Hepatocyte (in vitro differentiated cells): ENCODE data around the gene SLC39A11. TPM values are rescaled to one million over a fixed set of nuclear protein-coding genes. Genes with fewer than 3 reads are reported as not detected.

Experiments
- DNase-seq: peaks from one replicate; pipeline ENCODE4 v3.0.0-alpha.2; 2016; ENCODE audit warnings: low spot score
- H2AFZ ChIP-seq: fragments of 200-600 bp; sonication (generic); 2 replicates; pipeline ENCODE4 v1.6.0; 2016; ENCODE audit warnings: antibody characterized with exemption, mild to moderate bottlenecking
- H3K27ac ChIP-seq: fragments of 200-600 bp; sonication (generic); 2 replicates; pipeline ENCODE4 v1.5.1; 2016; ENCODE audit warnings: mild to moderate bottlenecking
- H3K27me3 ChIP-seq: fragments of 200-600 bp; sonication (generic); 2 replicates; pipeline ENCODE4 v1.6.1; 2016
- H3K36me3 ChIP-seq: fragments of 200-600 bp; sonication (generic); replicated peaks from 2 replicates; pipeline ENCODE4 v1.5.1; 2016; ENCODE audit warnings: low read depth; ENCODE audit not compliant: insufficient read depth
- H3K4me1 ChIP-seq: fragments of 200-600 bp; sonication (generic); 2 replicates; pipeline ENCODE4 v1.5.1; 2016; ENCODE audit warnings: mild to moderate bottlenecking, moderate library complexity; ENCODE audit not compliant: insufficient read depth
- H3K4me2 ChIP-seq: fragments of 200-600 bp; sonication (generic); 2 replicates; pipeline ENCODE4 v1.6.0; 2016
- H3K4me3 ChIP-seq: fragments of 200-600 bp; sonication (generic); 2 replicates; pipeline ENCODE4 v1.5.1; 2016; ENCODE audit warnings: mild to moderate bottlenecking
- H3K79me2 ChIP-seq: fragments of 200-600 bp; sonication (generic); 2 replicates; pipeline ENCODE4 v1.6.0; 2017; ENCODE audit warnings: mild to moderate bottlenecking
- H3K9me2 ChIP-seq: fragments of 200-600 bp; sonication (generic); replicated peaks from 2 replicates; pipeline ENCODE4 v1.6.0; 2017; ENCODE audit warnings: mild to moderate bottlenecking; ENCODE audit not compliant: insufficient read depth
- H3K9me3 ChIP-seq: fragments of 200-600 bp; sonication (generic); 2 replicates; pipeline ENCODE4 v1.5.1; 2016; ENCODE audit warnings: low read depth, mild to moderate bottlenecking
- H4K20me1 ChIP-seq: fragments of 200-600 bp; sonication (generic); 2 replicates; pipeline ENCODE4 v1.6.0; 2016; ENCODE audit warnings: mild to moderate bottlenecking; ENCODE audit not compliant: insufficient read depth, poor library complexity, severe bottlenecking
- EZH2 ChIP-seq: fragments of 200-600 bp; sonication (generic); IDR thresholded peaks from 2 replicates; pipeline ENCODE4 v1.6.1; 2016; ENCODE audit warnings: antibody characterized with exemption, mild to moderate bottlenecking, borderline replicate concordance
- EZH2phosphoT487 ChIP-seq: fragments of 200-600 bp; sonication (generic); IDR thresholded peaks from one replicate; pipeline ENCODE4 v1.6.1; 2018; ENCODE audit warnings: antibody characterized with exemption, mild to moderate bottlenecking, low read depth, moderate library complexity; ENCODE audit not compliant: unreplicated experiment, severe bottlenecking
- WGBS: methylation state at CpG from one replicate; pipeline ENCODE4 v1.1.6; 2016; ENCODE audit warnings: low lambda C conversion rate; ENCODE audit errors: missing lambda C conversion rate; 5-methylcytosine and 5-hydroxymethylcytosine counted together
- polyA plus RNA-seq: library from polyadenylated mRNA; unstranded; fragments of >200 nt; fragmentation: Nextera tagmentation; extraction: Ambion mirVana; gene quantifications from 2 replicates; pipeline ENCODE4 v1.2.1, GENCODE V29; 2016
- total RNA-seq: library from RNA; depleted of rRNA; stranded (reverse); fragments of >200 nt; gene quantifications from 2 replicates; pipeline ENCODE4 v1.2.3, GENCODE V29; 2014
- TF ChIP-seq, protein P1 (sequence below): fragments of 200-600 bp; sonication (generic); IDR thresholded peaks from 2 replicates; pipeline ENCODE4 v1.5.1; 2016; ENCODE audit warnings: antibody characterized with exemption, mild to moderate bottlenecking; ENCODE audit not compliant: poor library complexity

The SLC39A11 gene
- total and polyA plus RNA-seq, 2 experiments from 2014 or later: 37.7 to 39.1 TPM

DNA sequence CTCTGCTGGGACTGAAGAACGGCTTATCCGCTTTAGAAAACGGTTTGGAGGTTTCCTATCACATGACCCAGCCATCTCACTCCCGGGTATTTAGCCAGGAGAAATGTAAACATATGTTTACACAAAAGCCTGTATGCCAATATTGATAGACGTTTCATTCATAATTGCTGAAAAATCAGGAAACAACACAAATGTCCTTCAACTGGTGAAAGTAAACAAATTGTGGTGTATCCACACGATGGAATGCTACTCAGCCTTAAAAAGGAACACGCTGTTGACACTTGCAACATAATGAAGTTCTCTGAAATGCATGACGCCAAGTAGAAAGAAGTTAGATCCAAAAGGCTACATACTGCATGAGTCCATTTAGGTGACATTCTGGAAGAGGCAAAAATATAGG lies 157.6 kb downstream of the SLC39A11 start:
- no peaks in the 10 kb centered on the region for H3K79me2 ChIP-seq
- TF ChIP-seq, protein P1, sequence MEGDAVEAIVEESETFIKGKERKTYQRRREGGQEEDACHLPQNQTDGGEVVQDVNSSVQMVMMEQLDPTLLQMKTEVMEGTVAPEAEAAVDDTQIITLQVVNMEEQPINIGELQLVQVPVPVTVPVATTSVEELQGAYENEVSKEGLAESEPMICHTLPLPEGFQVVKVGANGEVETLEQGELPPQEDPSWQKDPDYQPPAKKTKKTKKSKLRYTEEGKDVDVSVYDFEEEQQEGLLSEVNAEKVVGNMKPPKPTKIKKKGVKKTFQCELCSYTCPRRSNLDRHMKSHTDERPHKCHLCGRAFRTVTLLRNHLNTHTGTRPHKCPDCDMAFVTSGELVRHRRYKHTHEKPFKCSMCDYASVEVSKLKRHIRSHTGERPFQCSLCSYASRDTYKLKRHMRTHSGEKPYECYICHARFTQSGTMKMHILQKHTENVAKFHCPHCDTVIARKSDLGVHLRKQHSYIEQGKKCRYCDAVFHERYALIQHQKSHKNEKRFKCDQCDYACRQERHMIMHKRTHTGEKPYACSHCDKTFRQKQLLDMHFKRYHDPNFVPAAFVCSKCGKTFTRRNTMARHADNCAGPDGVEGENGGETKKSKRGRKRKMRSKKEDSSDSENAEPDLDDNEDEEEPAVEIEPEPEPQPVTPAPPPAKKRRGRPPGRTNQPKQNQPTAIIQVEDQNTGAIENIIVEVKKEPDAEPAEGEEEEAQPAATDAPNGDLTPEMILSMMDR: no peak
- no peak for TF ChIP-seq EZH2
- TF ChIP-seq EZH2phosphoT487: no peak
- H3K4me3 ChIP-seq: no peak overlapping the region
- no peak overlapping the region for H2AFZ ChIP-seq
- no peak overlapping the region for H3K27ac ChIP-seq
- H3K27me3 ChIP-seq: no peaks in the 10 kb centered on the region
- DNase-seq: no peak
- H3K4me2 ChIP-seq: no peak overlapping the region
- no peaks in the 10 kb centered on the region for H3K9me2 ChIP-seq
- 89% methylated on average over 8 of the region's 8 CpGs for WGBS
- H3K36me3 ChIP-seq: no peaks in the 10 kb centered on the region
- H3K9me3 ChIP-seq: no peaks in the 10 kb centered on the region
- no peaks in the 10 kb centered on the region for H3K4me1 ChIP-seq
- H4K20me1 ChIP-seq: no peaks in the 10 kb centered on the region

DNA sequence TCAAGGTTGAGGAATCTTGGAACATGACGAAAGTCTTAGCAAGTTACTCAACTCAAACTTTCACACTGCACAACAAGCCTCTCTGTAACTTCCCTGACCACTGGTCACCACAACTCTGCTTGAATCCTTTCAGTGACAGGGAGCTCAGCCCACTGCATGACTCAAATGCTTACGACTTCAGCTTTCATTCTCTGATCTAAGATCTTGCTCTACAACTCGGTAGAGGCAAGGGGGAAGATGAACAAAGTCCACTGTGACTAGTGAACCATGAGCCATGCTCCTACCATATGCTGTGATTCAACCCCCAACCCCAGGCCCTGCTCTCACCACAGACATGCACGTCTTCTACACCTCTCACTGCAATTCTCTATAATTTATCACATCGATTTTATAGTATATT lies 160.9 kb downstream of the SLC39A11 start:
- 73% methylated on average over 5 of the region's 5 CpGs for WGBS
- H3K27ac ChIP-seq: no peak overlapping the region

GRCh38 chr17:72931163-72931562 lies 161.3 kb downstream of the SLC39A11 start:
- peaks cover 7% of the 10 kb centered on the region for H3K4me1 ChIP-seq
- H3K9me3 ChIP-seq: no peaks in the 10 kb centered on the region
- H4K20me1 ChIP-seq: no peaks in the 10 kb centered on the region
- H3K4me2 ChIP-seq: no peak overlapping the region
- no peak overlapping the region for H3K4me3 ChIP-seq
- H3K9me2 ChIP-seq: no peaks in the 10 kb centered on the region
- no peak for DNase-seq
- no peaks in the 10 kb centered on the region for H3K79me2 ChIP-seq
- no peak overlapping the region for H2AFZ ChIP-seq
- TF ChIP-seq EZH2: no peak
- TF ChIP-seq, protein P1: no peak
- TF ChIP-seq EZH2phosphoT487: no peak
- WGBS: 83% methylated on average over 9 of the region's 9 CpGs
- no peaks in the 10 kb centered on the region for H3K27me3 ChIP-seq
- no peak overlapping the region for H3K27ac ChIP-seq
- H3K36me3 ChIP-seq: no peaks in the 10 kb centered on the region

More for the DNA sequence above, 160.9 kb downstream of the SLC39A11 start:
- Histone ChIP-seq H3K36me3 (no peaks in the 10 kb centered on the region), H3K79me2 (no peaks in the 10 kb centered on the region), H3K27me3 (no peaks in the 10 kb centered on the region), H3K9me3 (no peaks in the 10 kb centered on the region), H3K4me2 (no peak overlapping the region), H3K9me2 (no peaks in the 10 kb centered on the region), H4K20me1 (no peaks in the 10 kb centered on the region), H2AFZ (no peak overlapping the region), H3K4me3 (no peak overlapping the region), H3K4me1 (peaks cover 7% of the 10 kb centered on the region)
- peak; percentile 40 for DNase-seq
- TF ChIP-seq EZH2 (no peak), EZH2phosphoT487 (no peak)
- TF ChIP-seq, protein P1: no peak

DNA sequence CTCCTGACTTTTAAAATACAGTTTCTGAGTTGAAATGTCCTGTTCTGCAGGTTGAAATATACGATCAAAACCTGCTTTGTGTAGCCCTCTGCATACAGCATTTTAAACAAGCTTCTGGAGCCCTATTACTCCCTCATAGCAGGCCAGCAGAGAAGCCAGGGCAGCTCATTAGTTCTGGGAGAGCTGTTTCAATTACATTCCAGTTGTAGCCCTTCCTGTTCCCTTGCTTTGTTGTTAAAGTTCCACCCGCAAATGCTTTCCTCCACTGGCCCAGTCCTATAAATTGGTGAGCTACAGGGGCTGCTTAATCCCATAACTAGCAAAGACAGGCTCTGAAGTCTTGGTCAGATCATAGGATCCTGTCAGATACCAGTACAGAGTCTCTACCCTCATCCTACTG lies 162.5 kb downstream of the SLC39A11 start:
- H3K79me2 ChIP-seq: no peaks in the 10 kb centered on the region
- no peaks in the 10 kb centered on the region for H4K20me1 ChIP-seq
- H3K9me2 ChIP-seq: no peaks in the 10 kb centered on the region
- WGBS: 73% methylated on average over 2 of the region's 2 CpGs
- no peaks in the 10 kb centered on the region for H3K27me3 ChIP-seq
- DNase-seq: no peak
- H2AFZ ChIP-seq: no peak overlapping the region
- no peaks in the 10 kb centered on the region for H3K9me3 ChIP-seq
- no peak overlapping the region for H3K27ac ChIP-seq
- no peak overlapping the region for H3K4me2 ChIP-seq
- H3K4me1 ChIP-seq: peaks cover 7% of the 10 kb centered on the region
- H3K36me3 ChIP-seq: no peaks in the 10 kb centered on the region
- H3K4me3 ChIP-seq: no peak overlapping the region
- TF ChIP-seq, protein P1: no peak
- no peak for TF ChIP-seq EZH2phosphoT487
- no peak for TF ChIP-seq EZH2
